HFF-Myc (cell line): ENCODE results near the gene MFAP4.

Experiments
- DNase-seq: peaks from one replicate; pipeline ENCODE4 v3.0.0-alpha.2; 2011; ENCODE audit warnings: low read depth; ENCODE audit errors: extremely low read depth
- H3K4me3 ChIP-seq: replicated peaks from 2 replicates; pipeline ENCODE4 v1.5.1; 2011; ENCODE audit warnings: low read depth, mild to moderate bottlenecking, control low read depth, low read length
- TF ChIP-seq, protein P1 (sequence below): IDR thresholded peaks from 2 replicates; pipeline ENCODE4 v1.5.1; 2012; ENCODE audit warnings: mild to moderate bottlenecking, low read depth, low read length, control low read depth; ENCODE audit errors: missing control alignments

The MFAP4 gene

DNA sequence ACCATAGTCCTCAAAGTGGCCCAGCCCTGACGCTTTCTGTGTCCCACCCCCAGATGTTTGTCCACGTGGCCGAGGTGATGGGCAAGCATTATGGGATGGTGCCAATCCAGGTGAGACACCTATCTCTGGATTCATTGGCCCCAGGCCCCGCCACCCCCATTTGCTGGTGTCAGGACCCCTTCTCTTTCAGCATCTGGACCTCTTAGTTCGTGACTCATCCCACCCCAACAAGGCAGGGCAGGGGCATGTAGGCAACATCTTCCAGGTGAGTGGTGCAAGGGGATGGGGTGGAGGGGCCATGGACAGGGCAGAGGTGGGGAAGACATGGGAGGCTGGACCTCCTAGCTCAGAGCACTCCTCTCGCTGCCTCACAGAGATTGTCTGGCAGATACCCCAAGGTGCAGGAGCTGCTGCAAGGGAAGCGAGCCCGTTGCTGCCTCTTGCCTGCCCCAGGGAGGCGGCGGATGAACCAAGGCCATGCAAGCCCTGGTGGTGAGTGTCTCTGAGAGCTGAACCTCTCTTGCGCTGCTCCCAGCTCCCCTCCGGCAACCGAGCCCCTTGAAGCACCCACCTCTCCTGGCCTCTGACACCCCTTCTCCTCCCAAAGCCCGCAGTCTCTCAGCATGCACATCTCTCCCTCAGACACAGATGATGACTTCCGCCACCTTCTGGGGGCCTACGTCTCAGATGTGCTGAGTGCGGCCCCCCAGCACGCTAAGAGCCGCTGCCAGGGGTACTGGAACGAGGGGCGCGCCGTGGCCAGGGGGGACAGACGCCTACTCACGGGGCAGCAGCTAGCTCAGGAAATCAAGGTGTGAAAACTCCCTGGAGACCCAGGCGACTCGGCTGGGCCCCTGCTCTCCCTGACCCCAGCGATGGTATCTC lies 27.6 kb upstream of the MFAP4 start:
- H3K4me3 ChIP-seq = no peak overlapping the region
- no peak for DNase-seq
- TF ChIP-seq, protein P1, sequence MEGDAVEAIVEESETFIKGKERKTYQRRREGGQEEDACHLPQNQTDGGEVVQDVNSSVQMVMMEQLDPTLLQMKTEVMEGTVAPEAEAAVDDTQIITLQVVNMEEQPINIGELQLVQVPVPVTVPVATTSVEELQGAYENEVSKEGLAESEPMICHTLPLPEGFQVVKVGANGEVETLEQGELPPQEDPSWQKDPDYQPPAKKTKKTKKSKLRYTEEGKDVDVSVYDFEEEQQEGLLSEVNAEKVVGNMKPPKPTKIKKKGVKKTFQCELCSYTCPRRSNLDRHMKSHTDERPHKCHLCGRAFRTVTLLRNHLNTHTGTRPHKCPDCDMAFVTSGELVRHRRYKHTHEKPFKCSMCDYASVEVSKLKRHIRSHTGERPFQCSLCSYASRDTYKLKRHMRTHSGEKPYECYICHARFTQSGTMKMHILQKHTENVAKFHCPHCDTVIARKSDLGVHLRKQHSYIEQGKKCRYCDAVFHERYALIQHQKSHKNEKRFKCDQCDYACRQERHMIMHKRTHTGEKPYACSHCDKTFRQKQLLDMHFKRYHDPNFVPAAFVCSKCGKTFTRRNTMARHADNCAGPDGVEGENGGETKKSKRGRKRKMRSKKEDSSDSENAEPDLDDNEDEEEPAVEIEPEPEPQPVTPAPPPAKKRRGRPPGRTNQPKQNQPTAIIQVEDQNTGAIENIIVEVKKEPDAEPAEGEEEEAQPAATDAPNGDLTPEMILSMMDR = no peak

DNA sequence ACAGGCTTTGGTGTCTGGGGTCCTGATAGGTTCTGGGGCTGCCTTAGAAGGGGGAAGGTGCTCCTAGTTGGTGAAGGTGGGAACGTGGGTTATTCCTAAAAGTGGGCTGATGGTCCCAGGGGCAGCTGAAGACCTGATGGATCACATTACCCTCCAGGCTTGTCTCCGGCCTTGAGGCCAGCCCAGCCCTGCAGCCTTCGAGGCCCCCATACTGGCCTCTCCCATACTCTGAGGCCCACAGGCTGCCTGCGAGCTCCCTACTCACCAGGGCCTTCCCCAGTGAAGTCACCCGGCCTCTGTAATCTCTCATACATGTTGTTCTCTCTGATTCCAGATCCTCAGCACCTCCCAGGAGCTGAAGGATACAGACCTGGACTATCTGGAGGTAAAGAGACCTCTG lies 26.8 kb upstream of the MFAP4 start:
- H3K4me3 ChIP-seq = no peak overlapping the region
- DNase-seq = no peak
- TF ChIP-seq, protein P1 = no peak

DNA sequence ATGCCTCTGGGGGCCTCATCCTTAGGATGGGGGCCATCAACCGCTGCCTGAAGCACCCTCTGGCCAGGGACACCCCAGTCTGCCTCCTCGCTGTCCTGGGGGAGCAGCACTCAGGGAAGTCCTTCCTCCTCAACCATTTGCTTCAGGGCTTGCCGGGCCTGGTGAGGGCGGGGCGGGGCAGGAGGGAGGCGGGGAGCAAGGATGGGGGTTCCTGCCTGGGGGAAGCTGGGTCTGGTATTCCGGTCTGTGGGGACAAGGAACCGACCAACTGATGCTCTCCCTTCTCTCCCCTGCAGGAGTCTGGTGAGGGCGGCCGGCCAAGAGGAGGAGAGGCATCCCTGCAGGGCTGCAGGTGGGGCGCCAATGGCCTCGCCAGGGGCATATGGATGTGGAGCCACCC lies 26.0 kb upstream of the MFAP4 start:
- TF ChIP-seq, protein P1 = no peak
- no peak overlapping the region for H3K4me3 ChIP-seq
- DNase-seq = no peak

DNA sequence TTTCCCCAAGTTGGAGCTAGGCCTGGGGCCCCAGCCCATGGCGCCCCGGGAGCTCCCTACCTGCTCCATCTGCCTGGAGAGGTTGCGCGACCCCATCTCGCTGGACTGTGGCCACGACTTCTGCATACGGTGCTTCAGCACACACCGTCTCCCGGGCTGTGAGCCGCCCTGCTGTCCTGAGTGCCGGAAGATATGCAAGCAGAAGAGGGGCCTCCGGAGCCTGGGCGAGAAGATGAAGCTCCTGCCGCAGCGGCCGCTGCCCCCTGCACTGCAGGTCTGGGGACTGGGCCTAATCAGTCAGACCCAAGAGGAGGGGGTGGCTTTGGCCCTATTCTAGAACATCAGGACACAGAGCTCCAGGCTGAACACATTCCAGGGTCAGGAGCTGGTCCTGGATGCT lies 25.5 kb upstream of the MFAP4 start:
- no peak overlapping the region for H3K4me3 ChIP-seq
- TF ChIP-seq, protein P1 = no peak
- no peak for DNase-seq

DNA sequence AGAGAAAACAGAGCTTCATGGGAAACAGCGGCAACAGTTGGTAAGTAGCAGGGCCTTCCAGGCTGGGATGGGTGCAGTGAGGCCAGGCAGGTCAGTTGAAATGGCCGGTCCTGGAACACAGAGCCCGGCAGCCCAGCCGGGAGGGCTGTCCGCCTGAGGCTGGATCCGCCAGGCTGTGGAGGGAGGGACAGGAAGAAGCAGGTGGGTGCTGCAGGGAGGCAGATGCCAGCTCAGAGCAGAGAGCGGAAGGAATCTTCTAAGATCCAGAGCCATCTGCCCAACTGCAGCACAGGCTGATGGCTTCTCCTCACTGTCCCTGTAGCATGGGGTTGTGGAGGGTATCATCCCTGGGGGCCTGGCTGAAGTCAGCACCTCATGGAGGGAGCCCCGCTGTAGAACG lies 24.6 kb upstream of the MFAP4 start:
- TF ChIP-seq, protein P1 = no peak
- H3K4me3 ChIP-seq = no peak overlapping the region
- no peak for DNase-seq

DNA sequence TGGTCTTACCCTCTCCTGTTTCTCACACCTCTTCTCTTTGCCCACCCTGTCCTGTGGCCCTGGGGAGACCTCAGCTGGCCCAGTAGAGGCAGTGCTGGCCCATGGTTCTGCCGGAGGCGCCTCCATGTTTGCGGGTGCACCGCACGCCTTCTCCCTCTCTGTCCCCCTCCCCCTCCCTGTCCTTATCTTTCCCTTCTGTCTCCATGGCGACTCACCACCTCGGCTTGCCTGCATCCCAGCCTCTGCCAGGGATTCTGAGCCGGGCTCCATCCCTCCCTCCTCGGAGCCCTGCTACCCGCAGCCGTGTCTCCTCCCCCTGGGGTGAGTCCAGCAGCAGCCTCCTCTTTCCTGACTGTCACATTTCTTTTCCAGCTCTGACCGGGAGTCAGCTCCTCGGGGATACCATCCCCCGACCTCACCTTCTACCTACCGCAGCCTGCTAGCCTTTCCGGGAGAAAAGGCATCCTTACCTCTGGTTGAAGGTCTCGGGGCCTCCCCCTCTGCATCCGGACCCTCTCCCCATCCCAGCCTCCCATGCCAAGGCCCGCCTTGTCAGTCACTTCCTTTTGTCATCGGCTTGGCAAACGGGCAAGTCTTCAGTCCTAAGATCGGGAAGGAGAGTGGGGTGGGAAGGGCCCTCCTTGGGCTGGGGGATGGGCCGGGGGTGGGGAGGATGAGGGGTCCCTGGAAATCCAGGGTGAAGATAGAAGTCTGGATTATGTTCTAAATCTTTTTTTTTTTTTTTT lies 24.1 kb upstream of the MFAP4 start, which contains the start of gene RNF112:
Gene RNF112 (plus strand): TSS at position 358 of the 746 bp plus-strand sequence. CDS start 177 bp downstream, at position 535.
- TF ChIP-seq, protein P1 = no peak
- no peak for DNase-seq
- H3K4me3 ChIP-seq = no peak within 1 kb of the TSS
